MM.1S (cell line): ENCODE data around the gene TRAT1.

Experiments
- EZH2phosphoT487 ChIP-seq: fragments of 300-600 bp; sonication (generic); IDR thresholded peaks from 2 replicates; pipeline ENCODE4 v1.6.1; 2018; ENCODE audit warnings: antibody characterized with exemption, low read length
- TF ChIP-seq, protein P1 (sequence below): fragments of 300-600 bp; sonication (generic); IDR thresholded peaks from 2 replicates; pipeline ENCODE4 v1.5.1; 2016; ENCODE audit warnings: antibody characterized with exemption, low read length, mixed read lengths

DNA sequence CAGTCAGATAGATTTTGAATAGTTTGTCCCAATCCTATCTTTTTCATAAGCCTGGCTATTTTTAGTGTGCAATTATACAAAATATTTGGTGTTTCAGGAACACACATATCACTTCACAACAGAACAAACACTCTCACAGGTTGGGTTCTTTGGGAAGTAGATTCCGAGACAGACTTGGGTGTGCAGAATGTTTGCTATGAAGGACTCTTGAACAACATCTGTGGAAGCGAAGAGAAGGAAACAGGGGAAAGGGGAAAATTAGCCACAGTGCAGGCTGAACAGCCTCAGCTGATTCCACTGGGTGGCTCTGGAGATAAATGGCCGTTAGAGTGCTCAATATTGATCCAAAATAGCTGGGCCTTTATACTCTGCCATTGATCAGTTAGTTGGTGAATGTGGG lies 69.2 kb downstream of the TRAT1 start:
- TF ChIP-seq, protein P1, sequence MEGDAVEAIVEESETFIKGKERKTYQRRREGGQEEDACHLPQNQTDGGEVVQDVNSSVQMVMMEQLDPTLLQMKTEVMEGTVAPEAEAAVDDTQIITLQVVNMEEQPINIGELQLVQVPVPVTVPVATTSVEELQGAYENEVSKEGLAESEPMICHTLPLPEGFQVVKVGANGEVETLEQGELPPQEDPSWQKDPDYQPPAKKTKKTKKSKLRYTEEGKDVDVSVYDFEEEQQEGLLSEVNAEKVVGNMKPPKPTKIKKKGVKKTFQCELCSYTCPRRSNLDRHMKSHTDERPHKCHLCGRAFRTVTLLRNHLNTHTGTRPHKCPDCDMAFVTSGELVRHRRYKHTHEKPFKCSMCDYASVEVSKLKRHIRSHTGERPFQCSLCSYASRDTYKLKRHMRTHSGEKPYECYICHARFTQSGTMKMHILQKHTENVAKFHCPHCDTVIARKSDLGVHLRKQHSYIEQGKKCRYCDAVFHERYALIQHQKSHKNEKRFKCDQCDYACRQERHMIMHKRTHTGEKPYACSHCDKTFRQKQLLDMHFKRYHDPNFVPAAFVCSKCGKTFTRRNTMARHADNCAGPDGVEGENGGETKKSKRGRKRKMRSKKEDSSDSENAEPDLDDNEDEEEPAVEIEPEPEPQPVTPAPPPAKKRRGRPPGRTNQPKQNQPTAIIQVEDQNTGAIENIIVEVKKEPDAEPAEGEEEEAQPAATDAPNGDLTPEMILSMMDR, result no peak
- TF ChIP-seq EZH2phosphoT487, result no peak
